ENCODE measurements around the gene SLCO1B3.

The SLCO1B3 gene

GRCh38 chr12:20885116-20885515 lies 74.6 kb downstream of the SLCO1B3 start:
- no peak for DNase-seq

DNA sequence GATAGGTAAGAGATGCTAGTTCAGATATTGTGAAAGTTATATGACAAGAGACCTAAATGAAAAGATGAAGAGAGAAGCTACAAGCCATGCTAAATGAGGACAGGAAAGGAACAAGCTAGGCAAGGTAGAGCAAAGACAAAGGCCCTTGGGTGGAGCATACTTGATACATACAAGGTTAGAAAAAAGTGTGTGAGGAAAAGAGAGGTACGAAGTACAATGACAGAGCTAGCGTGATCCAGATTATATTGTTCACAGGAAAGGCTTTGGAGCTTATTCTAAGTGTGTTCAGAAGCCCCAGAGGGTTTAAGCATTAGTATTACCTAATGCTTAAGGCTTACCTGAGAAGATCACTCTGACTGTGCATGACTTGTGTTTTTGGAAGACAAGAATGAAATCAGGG lies 75.0 kb downstream of the SLCO1B3 start:
- no peak for DNase-seq

GRCh38 chr12:20917269-20917668 lies 106.8 kb downstream of the SLCO1B3 start:
- DNase-seq: no peak

- DNase-seq: no peak
These were observed 107.3 kb downstream of the SLCO1B3 start for GRCh38 chr12:20917819-20918218.

GRCh38 chr12:20931894-20932293 lies 121.4 kb downstream of the SLCO1B3 start:
- no peak for DNase-seq

DNA sequence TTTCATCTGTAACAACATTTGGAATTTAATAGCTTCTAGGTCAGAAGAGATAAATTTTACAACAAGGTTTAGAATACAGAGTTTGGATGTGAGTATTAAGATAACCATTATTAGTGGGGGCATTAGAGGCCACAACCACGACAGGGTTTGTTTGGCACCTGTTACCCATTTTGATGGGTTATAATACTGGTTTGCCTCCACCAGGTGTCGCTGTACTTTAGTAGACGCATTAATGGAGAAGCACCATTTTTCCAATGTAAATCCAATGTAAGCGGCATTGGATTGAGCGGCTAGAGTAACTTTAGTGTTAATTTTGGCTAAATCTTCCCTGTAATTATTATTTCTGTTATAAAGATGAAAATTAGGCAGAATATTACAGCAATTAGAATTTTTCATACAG lies 136.2 kb downstream of the SLCO1B3 start:
- peak; percentile 20 for DNase-seq

DNA sequence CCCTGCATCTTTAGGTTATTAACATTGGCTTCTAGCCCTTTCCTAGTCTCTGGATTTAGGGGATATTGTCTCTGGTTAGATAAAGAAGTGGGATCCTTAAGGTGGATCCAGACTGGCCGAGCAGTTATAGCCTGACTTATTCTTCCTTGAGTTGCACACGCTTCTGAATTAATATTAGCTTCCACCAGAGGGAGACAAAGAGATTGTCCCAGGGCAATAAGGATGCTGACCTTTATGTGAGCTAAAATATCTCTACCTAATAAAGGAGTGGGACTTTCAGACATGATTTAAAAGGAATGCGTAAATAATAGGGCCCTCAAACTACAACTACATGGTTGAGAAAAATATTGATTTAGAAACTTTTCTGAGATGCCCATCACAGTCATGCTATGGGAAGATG lies 139.7 kb downstream of the SLCO1B3 start:
- DNase-seq: peak; percentile 43

- no peak for DNase-seq
These were observed 152.8 kb downstream of the SLCO1B3 start for GRCh38 chr12:20963303-20963702.

- DNase-seq: no peak
These were observed 153.3 kb downstream of the SLCO1B3 start for GRCh38 chr12:20963762-20964161.

Measured in EL (cell line).